NCI-H1092 treated with DMSO at 0.1 percent for 48 hours (cell line): ENCODE data around the gene EPM2AIP1.
"Not testable (repeated sequence)": the region's sequence is repeated elsewhere in the genome, so short reads cannot be mapped to it uniquely, and the experiment has no call there.

Source experiments
- DNase-seq: peaks from one replicate; lab custom pipeline; 2025; lab: John Stamatoyannopoulos, UW

Gene EPM2AIP1

DNA sequence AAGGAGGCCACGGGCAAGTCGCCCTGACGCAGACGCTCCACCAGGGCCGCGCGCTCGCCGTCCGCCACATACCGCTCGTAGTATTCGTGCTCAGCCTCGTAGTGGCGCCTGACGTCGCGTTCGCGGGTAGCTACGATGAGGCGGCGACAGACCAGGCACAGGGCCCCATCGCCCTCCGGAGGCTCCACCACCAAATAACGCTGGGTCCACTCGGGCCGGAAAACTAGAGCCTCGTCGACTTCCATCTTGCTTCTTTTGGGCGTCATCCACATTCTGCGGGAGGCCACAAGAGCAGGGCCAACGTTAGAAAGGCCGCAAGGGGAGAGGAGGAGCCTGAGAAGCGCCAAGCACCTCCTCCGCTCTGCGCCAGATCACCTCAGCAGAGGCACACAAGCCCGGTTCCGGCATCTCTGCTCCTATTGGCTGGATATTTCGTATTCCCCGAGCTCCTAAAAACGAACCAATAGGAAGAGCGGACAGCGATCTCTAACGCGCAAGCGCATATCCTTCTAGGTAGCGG, at the start of gene EPM2AIP1:
Gene EPM2AIP1, minus strand, starts transcription at position 326 of the 520 bp plus-strand sequence. Its CDS starts 54 bp downstream, at position 272.
- DNase-seq, result no peak

DNA sequence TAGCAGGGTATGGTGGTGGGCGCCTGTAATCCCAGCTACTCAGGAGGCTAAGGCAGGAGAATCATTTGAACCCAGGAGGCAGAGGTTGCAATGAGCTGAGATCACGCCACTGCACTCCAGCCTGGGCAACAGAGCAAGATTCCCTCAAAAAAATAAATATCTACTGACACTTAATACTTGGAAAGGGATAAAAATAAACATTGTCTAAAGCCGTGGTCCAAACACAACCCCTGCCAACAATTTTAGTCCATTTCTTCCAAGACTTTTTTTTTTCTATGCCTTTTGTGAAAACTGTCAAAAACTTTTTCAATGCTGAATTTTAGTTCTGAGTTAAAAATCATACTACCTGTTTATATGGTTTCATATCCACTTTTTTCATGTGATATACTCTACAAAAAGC, 49.8 kb upstream of the EPM2AIP1 start:
- DNase-seq, result not testable (repeated sequence)

DNA sequence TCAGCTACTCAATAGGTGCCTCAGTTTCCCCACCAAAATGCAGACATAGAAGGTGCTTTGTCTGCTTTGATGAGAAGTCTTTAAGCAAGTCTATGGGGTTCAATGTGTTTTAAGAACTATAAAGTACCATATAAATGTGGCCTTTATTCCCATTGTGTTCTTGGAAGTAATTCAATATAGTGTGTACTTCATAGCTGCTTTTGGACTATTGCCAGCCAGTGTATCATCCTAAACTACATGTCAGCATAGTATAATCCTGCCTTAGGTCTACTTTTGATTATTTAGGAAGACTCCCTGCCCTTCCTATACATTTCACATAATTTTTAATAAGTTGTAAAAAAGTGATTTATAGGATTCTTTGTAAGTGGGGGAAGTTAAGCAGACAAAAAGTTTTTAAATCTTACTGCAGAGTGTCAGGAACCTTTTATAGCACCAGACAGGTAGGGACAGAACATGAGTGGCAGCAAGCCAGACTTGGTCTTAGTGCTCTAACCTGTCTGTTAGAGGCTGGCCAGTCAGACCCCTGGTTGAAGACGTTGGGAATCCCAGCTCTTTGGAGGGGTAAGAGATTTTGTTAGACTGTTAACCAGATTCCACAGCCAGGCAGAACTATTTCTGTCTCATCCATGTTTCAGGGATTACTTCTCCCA, 48.7 kb upstream of the EPM2AIP1 start:
- no peak for DNase-seq

GRCh38 chr3:37040231-37040630, 47.3 kb upstream of the EPM2AIP1 start:
- no peak for DNase-seq

DNA sequence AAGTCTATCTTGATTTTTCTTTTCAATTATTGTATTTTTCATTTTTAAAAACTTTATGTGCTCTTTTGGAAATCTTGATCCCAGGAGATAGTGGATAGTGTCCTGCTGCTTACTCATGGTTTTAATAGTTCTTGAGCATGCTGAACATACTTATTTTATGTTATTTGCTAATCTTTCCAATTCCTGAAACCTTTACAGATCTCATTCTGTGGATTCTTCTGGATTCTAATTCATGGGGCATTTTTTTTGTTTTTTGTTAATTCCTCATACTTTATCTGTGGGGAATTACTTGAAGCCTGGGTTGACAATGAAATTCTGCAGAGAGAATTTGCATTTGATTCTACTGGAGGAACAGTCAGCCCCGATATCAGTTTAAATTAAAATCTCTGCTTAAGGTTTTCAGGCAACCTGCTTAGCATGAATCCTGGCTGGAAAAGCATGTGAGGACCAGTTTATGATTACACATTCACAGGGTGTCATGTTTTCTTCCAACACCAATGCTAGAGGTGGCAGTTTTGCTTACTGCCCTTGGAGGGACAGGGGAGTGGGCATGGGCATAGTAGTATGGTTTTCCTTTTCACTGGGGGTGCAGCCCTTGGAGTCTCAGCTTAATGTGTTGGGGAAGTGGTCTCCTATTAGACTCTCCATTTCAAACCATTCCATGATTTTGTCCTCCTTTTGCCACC, 46.4 kb upstream of the EPM2AIP1 start:
- DNase-seq, result no peak

GRCh38 chr3:37037352-37037751, 44.4 kb upstream of the EPM2AIP1 start:
- DNase-seq, result no peak

- DNase-seq, result no peak
Measured at GRCh38 chr3:37032961-37033360, 40.0 kb upstream of the EPM2AIP1 start.

GRCh38 chr3:37031096-37031682, 38.3 kb upstream of the EPM2AIP1 start:
- DNase-seq, result no peak

DNA sequence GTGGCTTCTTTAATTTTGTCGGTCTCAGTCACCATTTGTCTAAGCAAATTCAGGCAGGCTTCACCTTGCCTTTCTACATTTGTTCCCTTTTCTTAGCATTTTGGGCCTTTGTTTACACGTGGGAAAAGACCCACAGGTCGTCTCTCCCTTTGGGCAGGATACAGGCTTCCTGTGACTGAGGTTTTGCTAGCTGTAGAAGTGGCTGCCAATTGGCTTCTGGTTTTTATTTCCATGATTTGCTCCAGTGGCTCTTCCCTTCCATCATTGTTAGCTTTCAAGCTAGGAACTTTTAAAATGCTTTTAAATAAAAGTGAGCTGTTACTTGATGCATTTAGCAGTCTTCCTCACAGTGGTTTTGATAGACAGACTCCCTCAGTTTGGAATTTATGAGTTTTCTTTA, 37.7 kb upstream of the EPM2AIP1 start:
- no peak for DNase-seq

DNA sequence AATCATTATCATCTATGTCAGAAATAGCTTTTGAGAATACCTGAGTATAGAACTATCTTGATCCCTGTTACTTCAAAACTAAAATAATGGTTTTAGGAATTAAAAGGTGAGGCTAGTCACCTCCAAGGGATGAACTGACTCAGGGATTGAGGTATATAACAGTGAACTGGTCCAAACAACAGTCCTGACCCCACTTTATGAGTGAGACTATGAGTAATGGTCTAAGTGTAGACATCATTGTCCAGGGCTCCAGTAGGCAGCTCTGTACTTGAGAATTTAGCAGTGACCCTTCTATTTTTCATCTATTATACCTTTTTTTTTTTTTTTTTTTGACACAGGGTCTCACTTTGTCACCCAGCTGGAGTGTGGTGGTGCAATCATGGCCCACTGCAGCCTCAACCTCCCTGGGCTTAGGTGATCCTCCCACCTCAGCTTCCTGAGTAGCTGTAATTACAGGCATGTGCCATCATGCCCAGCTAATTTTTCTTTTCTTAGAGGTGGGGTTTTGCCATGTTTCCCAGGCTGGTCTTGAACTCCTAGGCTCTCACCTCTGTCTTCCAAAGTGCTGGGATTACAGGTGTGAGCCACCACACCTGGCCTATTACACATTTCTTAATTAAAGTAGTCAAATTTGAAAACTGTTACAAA, 36.7 kb upstream of the EPM2AIP1 start:
- DNase-seq, result no peak

GRCh38 chr3:37029111-37029510, 36.2 kb upstream of the EPM2AIP1 start:
- no peak for DNase-seq

- DNase-seq, result no peak
Measured at GRCh38 chr3:37028329-37028728, 35.4 kb upstream of the EPM2AIP1 start.

GRCh38 chr3:37026851-37027250, 33.9 kb upstream of the EPM2AIP1 start:
- DNase-seq, result no peak

DNA sequence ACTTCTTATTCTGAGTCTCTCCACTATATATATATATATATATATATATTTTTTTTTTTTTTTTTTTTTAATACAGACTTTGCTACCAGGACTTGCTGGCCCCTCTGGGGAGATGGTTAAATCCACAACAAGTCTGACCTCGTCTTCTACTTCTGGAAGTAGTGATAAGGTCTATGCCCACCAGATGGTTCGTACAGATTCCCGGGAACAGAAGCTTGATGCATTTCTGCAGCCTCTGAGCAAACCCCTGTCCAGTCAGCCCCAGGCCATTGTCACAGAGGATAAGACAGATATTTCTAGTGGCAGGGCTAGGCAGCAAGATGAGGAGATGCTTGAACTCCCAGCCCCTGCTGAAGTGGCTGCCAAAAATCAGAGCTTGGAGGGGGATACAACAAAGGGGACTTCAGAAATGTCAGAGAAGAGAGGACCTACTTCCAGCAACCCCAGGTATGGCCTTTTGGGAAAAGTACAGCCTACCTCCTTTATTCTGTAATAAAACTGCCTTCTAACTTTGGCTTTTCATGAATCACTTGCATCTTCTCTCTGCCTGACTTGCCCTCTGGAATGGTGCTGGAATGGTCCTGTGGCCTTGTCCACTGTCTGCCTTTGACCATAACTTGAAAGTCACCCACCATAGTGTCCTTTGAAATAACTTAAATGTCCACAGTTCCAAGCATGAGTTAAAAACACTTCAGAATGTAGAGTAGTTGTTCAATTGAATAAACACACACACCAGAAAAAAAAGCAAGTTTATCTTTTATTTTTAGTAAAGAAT, 32.8 kb upstream of the EPM2AIP1 start:
- DNase-seq, result no peak

GRCh38 chr3:37024820-37025405, 32.0 kb upstream of the EPM2AIP1 start:
- DNase-seq, result no peak

- DNase-seq, result no peak
Measured at GRCh38 chr3:37024092-37024491, 31.2 kb upstream of the EPM2AIP1 start.

DNA sequence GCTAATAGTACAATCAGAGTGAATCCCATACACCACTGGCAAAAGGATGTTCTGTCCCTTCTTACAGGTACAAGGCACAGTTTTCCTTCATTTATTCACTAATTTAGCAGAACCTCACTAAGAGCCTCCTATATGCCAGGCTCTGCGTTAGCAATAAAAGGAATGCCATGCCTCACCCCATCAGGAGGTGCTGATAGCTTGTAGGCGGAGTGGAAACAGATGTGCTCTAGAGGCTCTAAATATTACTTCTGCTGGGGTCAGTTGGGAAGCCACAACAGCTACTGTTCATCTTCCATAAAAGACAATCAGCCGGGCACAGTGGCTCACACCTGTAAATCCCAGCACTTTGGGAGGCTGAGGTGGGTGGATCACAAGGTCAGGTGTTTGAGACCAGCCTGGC, 24.8 kb upstream of the EPM2AIP1 start:
- no peak for DNase-seq

GRCh38 chr3:37016903-37017302, 24.0 kb upstream of the EPM2AIP1 start:
- DNase-seq, result no peak

DNA sequence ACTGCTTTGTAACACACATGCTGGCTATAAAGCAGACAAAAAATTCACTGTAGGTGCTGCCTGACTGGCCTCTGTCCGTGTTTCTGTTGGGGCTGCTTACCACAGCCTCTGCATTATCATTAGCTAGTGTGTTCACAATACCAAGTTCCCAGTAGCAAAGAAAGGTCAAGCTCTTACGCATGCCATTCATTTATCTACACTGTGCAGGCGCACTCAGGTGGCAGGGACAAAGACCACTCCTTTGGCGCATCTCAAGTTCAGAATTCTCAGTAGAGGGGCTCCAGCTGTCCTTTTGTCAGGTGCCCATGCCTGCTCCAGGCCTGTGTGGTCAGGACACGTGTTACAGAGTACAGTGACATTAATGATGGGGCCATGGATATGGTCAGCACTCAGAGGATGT, 22.7 kb upstream of the EPM2AIP1 start:
- no peak for DNase-seq

GRCh38 chr3:37014620-37015019, 21.7 kb upstream of the EPM2AIP1 start:
- no peak for DNase-seq
